Uterus (tissue), 4 donors: ENCODE data around the gene ZNF771. TPM values are rescaled to one million over a fixed set of nuclear protein-coding genes. Genes with fewer than 3 reads are reported as not detected.

Source experiments
- DNase-seq, 2 donors: peaks; one replicate each; pipeline ENCODE4 v3.0.0-alpha.2; 2019 to 2020
- H3K27ac ChIP-seq, 2 donors: fragments of 200-600 bp; sonication (generic); 1 replicate in 1 of 2; 2 replicates in 1 of 2; pipeline ENCODE4 v1.5.1; 2016 to 2018
- H3K27me3 ChIP-seq, 2 donors: fragments of 200-600 bp; sonication (generic); one replicate each; pipeline ENCODE4 v1.5.1; 2018 to 2019; ENCODE audit warnings: control low read depth in 1 of 2
- H3K36me3 ChIP-seq, 2 donors: fragments of 200-600 bp; sonication (generic); one replicate each; pipeline ENCODE4 v1.5.1; 2019; ENCODE audit warnings: control low read depth in 1 of 2
- H3K4me1 ChIP-seq, 2 donors: fragments of 200-600 bp; sonication (generic); one replicate each; pipeline ENCODE4 v1.5.1; 2018 to 2019; ENCODE audit warnings: control low read depth in 1 of 2
- H3K4me3 ChIP-seq, 2 donors: fragments of 200-600 bp; sonication (generic); 1 replicate in 1 of 2; 2 replicates in 1 of 2; pipeline ENCODE4 v1.5.1; 2018 to 2019; ENCODE audit warnings: mild to moderate bottlenecking in 1 of 2
- H3K9me3 ChIP-seq, 2 donors: fragments of 200-600 bp; sonication (generic); one replicate each; pipeline ENCODE4 v1.5.1; 2019; ENCODE audit warnings: control low read depth in 1 of 2
- POLR2A ChIP-seq, 2 donors: fragments of 450-650 bp; IDR thresholded peaks; one replicate each; pipeline ENCODE4 v1.6.1; 2016; ENCODE audit warnings: antibody characterized with exemption in 2 of 2, mild to moderate bottlenecking in 1 of 2, moderate library complexity in 1 of 2
- intact Hi-C: fragments of 100-400 bp; cut with DNase I; formaldehyde crosslinking; loops from one replicate; pipeline ENCODE4 v1.15.1; 2023; ENCODE audit warnings: low total_unique reads
- total RNA-seq, 4 donors: library from RNA; depleted of rRNA in 3 of 4; stranded (reverse); fragments of >200 nt in 3 of 4; gene quantifications; one replicate each; pipeline versions ENCODE4 v1.1.0 to v1.2.4, GENCODE V29; 2014 to 2023
- TF ChIP-seq, protein P1 (sequence below), 4 experiments: fragments of 200-600 bp in 2 of 4; fragments of 450-650 bp in 2 of 4; sonication (generic) in 2 of 4; IDR thresholded peaks; one replicate each; pipeline ENCODE4 v1.5.1; 2016 to 2019; ENCODE audit warnings: antibody characterized with exemption in 4 of 4, mild to moderate bottlenecking in 2 of 4, moderate library complexity in 1 of 4
- donor health status: DM: yes; HTN: yes; CAD: no.

Gene ZNF771
- total RNA-seq, 4 donors from 2014 or later, result 12.2 to 75.3 (median 25.6) TPM

DNA sequence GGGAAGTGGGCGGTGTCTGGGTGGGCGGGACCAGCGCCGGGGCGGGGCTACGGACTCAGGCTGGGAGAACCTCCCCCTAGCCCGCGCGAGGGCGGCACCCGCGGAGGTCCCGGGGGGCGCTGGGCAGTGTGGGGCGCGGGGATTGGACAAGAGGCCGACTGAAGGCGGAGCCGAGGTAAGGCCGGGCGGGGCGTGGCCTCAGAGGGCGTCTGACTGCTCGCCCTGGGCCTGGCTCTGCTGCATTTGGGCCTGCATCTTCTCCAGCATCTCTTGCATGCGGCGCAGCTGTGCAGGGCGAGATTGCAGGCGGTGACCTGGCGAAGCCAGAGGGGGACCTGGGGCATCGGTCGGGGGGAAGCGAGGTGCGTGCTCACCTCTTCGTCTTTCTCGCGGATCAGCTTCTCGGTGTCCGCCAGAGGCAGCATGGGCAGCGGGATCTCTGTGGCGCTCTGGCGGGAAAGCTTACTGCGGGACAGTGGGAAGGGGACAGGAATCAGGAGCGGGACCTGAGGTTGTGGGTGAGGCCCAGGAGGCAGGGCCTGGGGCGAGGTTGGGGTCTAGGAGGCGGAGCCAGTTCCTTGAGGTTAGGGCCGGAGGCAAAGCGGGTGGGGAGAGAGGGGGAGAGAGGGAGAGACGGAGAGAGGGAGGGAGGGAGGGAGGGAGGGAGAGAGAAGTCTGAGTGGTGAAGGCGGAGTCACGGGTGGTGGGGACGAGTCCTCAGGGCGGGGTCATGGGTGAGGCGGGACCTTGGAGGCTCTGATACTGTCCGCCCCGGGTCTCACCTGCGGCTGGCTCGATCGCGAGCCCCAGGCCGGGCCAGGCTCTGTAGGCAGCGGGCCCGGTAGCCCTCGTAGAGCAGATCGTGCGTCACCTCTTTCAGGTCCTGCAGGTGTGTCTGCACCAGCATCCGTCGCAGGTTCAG is 28.9 kb upstream of the ZNF771 start:
- Histone ChIP-seq H3K4me3 (peak overlapping the region; percentile 83 to 88), H3K4me1 (no peaks in the 10 kb centered on the region), H3K36me3 (no peaks in the 10 kb centered on the region), H3K27me3 (no peaks in the 10 kb centered on the region), H3K9me3 (no peaks in the 10 kb centered on the region), H3K27ac (peak overlapping the region; percentile 100)
- DNase-seq, result peak; percentile 99 to 100
- peak; percentile 69 to 84 for TF ChIP-seq POLR2A (IDR thresholded peaks at IDR 0.05)
- TF ChIP-seq, protein P1, sequence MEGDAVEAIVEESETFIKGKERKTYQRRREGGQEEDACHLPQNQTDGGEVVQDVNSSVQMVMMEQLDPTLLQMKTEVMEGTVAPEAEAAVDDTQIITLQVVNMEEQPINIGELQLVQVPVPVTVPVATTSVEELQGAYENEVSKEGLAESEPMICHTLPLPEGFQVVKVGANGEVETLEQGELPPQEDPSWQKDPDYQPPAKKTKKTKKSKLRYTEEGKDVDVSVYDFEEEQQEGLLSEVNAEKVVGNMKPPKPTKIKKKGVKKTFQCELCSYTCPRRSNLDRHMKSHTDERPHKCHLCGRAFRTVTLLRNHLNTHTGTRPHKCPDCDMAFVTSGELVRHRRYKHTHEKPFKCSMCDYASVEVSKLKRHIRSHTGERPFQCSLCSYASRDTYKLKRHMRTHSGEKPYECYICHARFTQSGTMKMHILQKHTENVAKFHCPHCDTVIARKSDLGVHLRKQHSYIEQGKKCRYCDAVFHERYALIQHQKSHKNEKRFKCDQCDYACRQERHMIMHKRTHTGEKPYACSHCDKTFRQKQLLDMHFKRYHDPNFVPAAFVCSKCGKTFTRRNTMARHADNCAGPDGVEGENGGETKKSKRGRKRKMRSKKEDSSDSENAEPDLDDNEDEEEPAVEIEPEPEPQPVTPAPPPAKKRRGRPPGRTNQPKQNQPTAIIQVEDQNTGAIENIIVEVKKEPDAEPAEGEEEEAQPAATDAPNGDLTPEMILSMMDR (IDR thresholded peaks at IDR 0.05), result peak in 3 of 4 experiments; percentile 14 to 41 (median 16)
- intact Hi-C loops, result no loop called here

DNA sequence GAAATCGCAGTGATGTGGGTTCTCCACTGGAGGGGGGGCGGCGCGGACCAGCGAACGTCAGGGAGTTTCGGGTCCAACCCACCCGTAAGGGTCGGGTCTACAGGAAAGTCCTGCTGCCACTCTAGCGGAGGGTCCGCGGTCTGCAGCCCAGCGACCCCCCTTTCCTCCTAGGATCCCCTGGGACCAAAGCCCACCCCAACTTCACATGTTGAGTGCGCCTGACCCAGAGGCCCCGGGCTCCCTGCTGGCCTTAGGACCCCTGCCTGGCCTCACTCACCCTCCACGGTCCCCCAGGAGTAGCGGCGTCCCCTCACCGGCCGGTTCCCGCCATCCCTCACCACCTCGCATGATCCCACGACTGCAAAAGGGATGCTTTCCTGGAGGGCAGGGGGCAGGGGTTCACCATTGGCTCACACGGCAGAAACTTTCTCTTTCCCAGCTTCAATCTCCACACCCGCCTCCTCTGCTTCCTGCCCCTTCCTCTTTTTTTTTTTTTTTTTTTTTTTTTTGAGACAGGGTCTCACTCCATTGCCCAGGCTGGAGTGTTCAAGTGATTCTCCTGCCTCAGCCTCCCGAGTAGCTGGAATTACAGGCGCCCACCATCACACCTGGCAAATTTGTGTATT is 28.1 kb upstream of the ZNF771 start:
- Histone ChIP-seq H3K4me1 (no peaks in the 10 kb centered on the region), H3K27ac (peak overlapping the region; percentile 100), H3K9me3 (no peaks in the 10 kb centered on the region), H3K36me3 (no peaks in the 10 kb centered on the region), H3K4me3 (peak overlapping the region; percentile 83 to 88), H3K27me3 (no peaks in the 10 kb centered on the region)
- intact Hi-C loops, result no loop called here
- no peak for DNase-seq
- no peak for TF ChIP-seq POLR2A (IDR thresholded peaks at IDR 0.05)
- TF ChIP-seq, protein P1 (IDR thresholded peaks at IDR 0.05), result peak in 1 of 4 experiments; percentile 12

DNA sequence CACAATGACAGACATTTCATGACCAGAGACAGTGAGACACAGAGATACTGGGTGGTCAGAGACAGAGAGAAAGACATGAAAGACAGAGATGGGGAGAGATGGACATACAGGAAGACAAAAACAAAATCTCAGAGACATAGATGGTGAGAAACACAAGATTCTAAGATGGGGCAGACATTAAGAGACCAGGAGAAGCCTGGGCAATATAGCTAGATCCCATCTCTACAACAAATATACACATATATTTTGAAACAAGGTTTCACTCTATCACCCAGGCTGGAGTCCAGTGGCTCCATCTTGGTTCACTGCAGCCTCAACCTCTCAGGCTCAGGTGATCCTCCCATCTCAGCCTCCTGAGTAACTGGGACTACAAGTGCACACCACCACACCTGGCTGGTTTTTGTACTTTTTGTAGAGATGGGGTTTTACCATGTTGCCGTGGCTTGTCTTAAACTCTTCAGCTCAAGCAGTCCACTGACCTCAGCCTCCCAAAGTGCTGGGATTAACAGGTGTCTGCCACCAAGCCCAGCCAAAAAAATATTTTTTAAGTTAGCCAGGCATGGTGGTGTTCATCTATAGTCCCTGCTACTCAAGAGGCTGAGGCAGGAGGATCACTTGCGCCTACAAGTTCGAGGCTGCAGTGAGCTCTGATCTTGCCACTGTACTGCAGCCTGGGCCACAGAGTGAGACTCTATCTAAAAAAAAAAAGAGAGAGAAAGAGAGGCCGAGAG is 27.2 kb upstream of the ZNF771 start:
- Histone ChIP-seq H3K27ac (no peak overlapping the region), H3K27me3 (no peaks in the 10 kb centered on the region), H3K9me3 (no peaks in the 10 kb centered on the region), H3K4me3 (no peak overlapping the region), H3K36me3 (no peaks in the 10 kb centered on the region), H3K4me1 (no peaks in the 10 kb centered on the region)
- no peak for TF ChIP-seq POLR2A (IDR thresholded peaks at IDR 0.05)
- TF ChIP-seq, protein P1 (IDR thresholded peaks at IDR 0.05), result no peak
- no peak for DNase-seq
- intact Hi-C loops, result no loop called here

DNA sequence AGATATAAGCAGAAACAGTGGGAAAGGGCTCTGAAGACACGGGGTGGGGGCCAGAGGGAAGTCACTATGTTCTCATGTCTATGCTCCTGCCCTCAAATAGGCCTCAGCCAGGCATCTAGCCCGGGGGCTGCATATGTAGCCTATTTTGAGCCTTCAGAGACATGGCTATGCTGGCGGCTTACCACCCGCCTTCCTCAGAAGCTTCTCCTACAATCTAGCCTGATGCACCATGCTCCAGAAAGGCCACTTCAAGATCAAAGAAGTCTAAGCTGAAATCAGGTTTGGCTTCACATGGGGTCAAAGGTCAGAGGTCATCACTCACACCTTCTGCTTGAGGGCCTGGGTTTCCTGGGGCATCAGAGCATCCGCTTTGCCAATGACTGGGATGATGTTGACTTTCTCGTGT is 26.6 kb upstream of the ZNF771 start:
- TF ChIP-seq, protein P1 (IDR thresholded peaks at IDR 0.05), result no peak
- H3K4me3 ChIP-seq, result no peak overlapping the region
- H3K27ac ChIP-seq, result no peak overlapping the region
- H3K36me3 ChIP-seq, result no peaks in the 10 kb centered on the region
- H3K9me3 ChIP-seq, result no peaks in the 10 kb centered on the region
- intact Hi-C loops, result no loop called here
- no peak for DNase-seq
- no peaks in the 10 kb centered on the region for H3K4me1 ChIP-seq
- no peaks in the 10 kb centered on the region for H3K27me3 ChIP-seq
